Mesenchymal stem cell (in vitro differentiated cells and primary cell): ENCODE data around the gene SF3A1.

ENCODE experiments used
- DNase-seq: peaks from one replicate; pipeline ENCODE4 v3.0.0-alpha.2; 2013
- H2AFZ ChIP-seq: one replicate; pipeline ENCODE4 v1.6.1; 2013; ENCODE audit warnings: low read depth, mild to moderate bottlenecking, control low read depth, inconsistent platforms, low read length, moderate library complexity
- H2AK5ac ChIP-seq: 2 replicates; pipeline ENCODE4 v1.6.1; 2013; ENCODE audit warnings: low read length, moderate library complexity, mild to moderate bottlenecking, inconsistent platforms; ENCODE audit not compliant: severe bottlenecking
- H2BK120ac ChIP-seq: one replicate; pipeline ENCODE4 v1.6.1; 2013; ENCODE audit warnings: low read depth, mild to moderate bottlenecking, inconsistent platforms, low read length, moderate library complexity
- H2BK12ac ChIP-seq, 2 experiments: one replicate each; pipeline ENCODE4 v1.6.1; 2013; ENCODE audit warnings: inconsistent platforms in 2 of 2, low read length in 2 of 2, mild to moderate bottlenecking in 2 of 2, moderate library complexity in 2 of 2, control low read depth in 1 of 2
- H2BK15ac ChIP-seq: one replicate; pipeline ENCODE4 v1.6.1; 2013; ENCODE audit warnings: mild to moderate bottlenecking, low read depth, inconsistent platforms; ENCODE audit not compliant: poor library complexity, severe bottlenecking
- H2BK5ac ChIP-seq: 2 replicates; pipeline ENCODE4 v1.6.1; 2013; ENCODE audit warnings: low read depth, mild to moderate bottlenecking, low read length, control low read depth, inconsistent platforms; ENCODE audit not compliant: poor library complexity, severe bottlenecking
- H3K14ac ChIP-seq, 2 experiments: one replicate each; pipeline ENCODE4 v1.6.1; 2013; ENCODE audit warnings: inconsistent platforms in 2 of 2, low read length in 2 of 2, control low read depth in 1 of 2, mild to moderate bottlenecking in 1 of 2, moderate library complexity in 1 of 2
- H3K18ac ChIP-seq, 2 experiments: one replicate each; pipeline ENCODE4 v1.6.1; 2013; ENCODE audit warnings: inconsistent platforms in 2 of 2, low read length in 2 of 2, control low read depth in 1 of 2, low read depth in 1 of 2, mild to moderate bottlenecking in 1 of 2
- H3K23ac ChIP-seq, 2 experiments: one replicate each; pipeline ENCODE4 v1.6.1; 2013; ENCODE audit warnings: inconsistent platforms in 2 of 2, low read length in 2 of 2, mild to moderate bottlenecking in 2 of 2, moderate library complexity in 2 of 2, control low read depth in 1 of 2
- H3K27ac ChIP-seq: 2 replicates; pipeline ENCODE4 v1.5.1; 2013; ENCODE audit warnings: mild to moderate bottlenecking, moderate library complexity, low read length, control low read depth, inconsistent platforms; ENCODE audit not compliant: poor library complexity, severe bottlenecking
- H3K27me3 ChIP-seq, 2 experiments: 2 replicates each; pipeline versions ENCODE4 v1.6.1 to v1.7.0; 2013; ENCODE audit warnings: low read length in 2 of 2, mild to moderate bottlenecking in 2 of 2, moderate library complexity in 2 of 2, control low read depth in 1 of 2, inconsistent platforms in 1 of 2; ENCODE audit not compliant: control insufficient read depth in 1 of 2, insufficient read depth in 1 of 2
- H3K36me3 ChIP-seq, 2 experiments: 2 replicates each; pipeline versions ENCODE4 v1.6.1 to v1.7.0; 2013; ENCODE audit warnings: low read length in 2 of 2, control low read depth in 1 of 2, inconsistent platforms in 1 of 2, low read depth in 1 of 2, mild to moderate bottlenecking in 1 of 2; ENCODE audit not compliant: insufficient read depth in 2 of 2, control insufficient read depth in 1 of 2
- H3K4ac ChIP-seq, 2 experiments: one replicate each; pipeline ENCODE4 v1.6.1; 2013; ENCODE audit warnings: inconsistent platforms in 2 of 2, low read length in 2 of 2, mild to moderate bottlenecking in 2 of 2, moderate library complexity in 2 of 2, control low read depth in 1 of 2, low read depth in 1 of 2
- H3K4me1 ChIP-seq: 2 replicates; pipeline ENCODE4 v1.6.1; 2013; ENCODE audit warnings: low read depth, low read length, control low read depth; ENCODE audit not compliant: control insufficient read depth, insufficient read depth
- H3K4me2 ChIP-seq: 2 replicates; pipeline ENCODE4 v1.6.1; 2013; ENCODE audit warnings: low read length, mild to moderate bottlenecking, inconsistent platforms; ENCODE audit not compliant: poor library complexity, severe bottlenecking
- H3K4me3 ChIP-seq, 2 experiments: 2 replicates each; pipeline versions ENCODE4 v1.5.1 to v1.7.0; 2013; ENCODE audit warnings: low read length in 2 of 2, mild to moderate bottlenecking in 2 of 2, control low read depth in 1 of 2, low read depth in 1 of 2; ENCODE audit not compliant: insufficient read depth in 1 of 2
- H3K79me1 ChIP-seq: replicated peaks from 2 replicates; pipeline ENCODE4 v1.6.1; 2013; ENCODE audit warnings: mild to moderate bottlenecking, control low read depth, low read length, inconsistent platforms; ENCODE audit not compliant: poor library complexity, severe bottlenecking
- H3K9ac ChIP-seq: 2 replicates; pipeline ENCODE4 v1.7.0; 2013; ENCODE audit warnings: mild to moderate bottlenecking, low read length, moderate library complexity
- H3K9me3 ChIP-seq: 2 replicates; pipeline ENCODE4 v1.7.0; 2013; ENCODE audit warnings: mild to moderate bottlenecking, low read length; ENCODE audit not compliant: control insufficient read depth
- H4K8ac ChIP-seq: one replicate; pipeline ENCODE4 v1.6.1; 2013; ENCODE audit warnings: inconsistent platforms, mild to moderate bottlenecking, low read length, moderate library complexity
- H4K91ac ChIP-seq: one replicate; pipeline ENCODE4 v1.6.1; 2013; ENCODE audit warnings: mild to moderate bottlenecking, low read length, inconsistent platforms
- WGBS: methylation state at CpG from one replicate; pipeline ENCODE4 v1.1.7; 2013; ENCODE audit warnings: mixed read lengths; 5-methylcytosine and 5-hydroxymethylcytosine counted together

SF3A1 gene

GRCh38 chr22:30294830-30295229, 61.9 kb downstream of the SF3A1 start:
- Histone ChIP-seq H2BK5ac (no peak overlapping the region), H3K23ac (no peak overlapping the region), H3K27me3 (no peaks in the 10 kb centered on the region), H3K27ac (no peak overlapping the region), H3K36me3 (peaks cover 80 to 88% of the 10 kb centered on the region in 2 experiments), H4K8ac (no peak overlapping the region), H2AFZ (no peak overlapping the region), H4K91ac (no peak overlapping the region), H3K9ac (no peak overlapping the region), H3K18ac (no peak overlapping the region), H2BK12ac (no peak overlapping the region), H3K9me3 (no peaks in the 10 kb centered on the region), H3K79me1 (peaks cover 48% of the 10 kb centered on the region), H3K4me2 (no peak overlapping the region), H3K4ac (no peak overlapping the region), H2BK15ac (no peak overlapping the region), H3K4me3 (no peak overlapping the region), H2AK5ac (no peak overlapping the region), H3K4me1 (peaks cover 21% of the 10 kb centered on the region), H3K14ac (no peak overlapping the region), H2BK120ac (no peak overlapping the region)
- no peak for DNase-seq
- 96% methylated on average over 11 of the region's 11 CpGs for WGBS

DNA sequence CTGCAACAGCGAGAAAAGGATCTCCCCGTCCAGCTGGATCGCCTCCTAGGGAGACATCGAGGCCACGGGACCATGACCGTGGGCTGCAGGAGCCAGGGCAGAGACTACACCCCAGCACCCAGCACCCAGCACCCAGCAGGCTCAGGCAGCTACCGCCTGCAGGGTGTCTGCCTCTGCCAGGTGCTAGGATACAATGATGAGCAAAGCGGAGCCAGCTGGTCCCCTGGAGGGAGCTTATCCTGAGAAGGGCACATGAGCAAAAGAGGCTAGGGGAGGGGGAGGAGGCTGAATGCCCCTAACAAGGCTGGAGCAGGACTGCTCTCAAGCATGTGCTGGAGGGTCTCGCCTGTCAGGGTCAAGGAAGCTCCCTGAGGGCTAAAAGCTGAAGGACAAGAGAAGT, 62.6 kb downstream of the SF3A1 start:
- Histone ChIP-seq H3K14ac (no peak overlapping the region), H2BK5ac (no peak overlapping the region), H3K23ac (no peak overlapping the region), H2BK120ac (no peak overlapping the region), H3K9me3 (no peaks in the 10 kb centered on the region), H3K4me3 (no peak overlapping the region), H3K9ac (no peak overlapping the region), H3K27me3 (no peaks in the 10 kb centered on the region), H2BK15ac (no peak overlapping the region), H4K8ac (no peak overlapping the region), H2AK5ac (no peak overlapping the region), H4K91ac (no peak overlapping the region), H3K4ac (no peak overlapping the region), H3K79me1 (peaks cover 43% of the 10 kb centered on the region), H3K4me2 (no peak overlapping the region), H3K4me1 (peaks cover 22% of the 10 kb centered on the region), H3K18ac (no peak overlapping the region), H3K36me3 (peaks cover 75 to 81% of the 10 kb centered on the region in 2 experiments), H2BK12ac (no peak overlapping the region), H2AFZ (no peak overlapping the region), H3K27ac (no peak overlapping the region)
- whole genome bisulfite sequencing: 88% methylated on average over 9 of the region's 9 CpGs
- no peak for DNase-seq

- DNase-seq: no peak
- Histone ChIP-seq H3K4ac (no peak overlapping the region), H3K4me1 (peaks cover 26% of the 10 kb centered on the region), H3K14ac (no peak overlapping the region), H3K27me3 (no peaks in the 10 kb centered on the region), H4K91ac (no peak overlapping the region), H3K9me3 (no peaks in the 10 kb centered on the region), H2BK120ac (no peak overlapping the region), H3K4me3 (no peak overlapping the region), H3K23ac (no peak overlapping the region), H2AK5ac (no peak overlapping the region), H2BK12ac (no peak overlapping the region), H2BK15ac (no peak overlapping the region), H3K79me1 (peaks cover 34% of the 10 kb centered on the region), H3K9ac (no peak overlapping the region), H2BK5ac (no peak overlapping the region), H2AFZ (no peak overlapping the region), H4K8ac (no peak overlapping the region), H3K18ac (no peak overlapping the region), H3K36me3 (peaks cover 66 to 70% of the 10 kb centered on the region in 2 experiments), H3K4me2 (no peak overlapping the region), H3K27ac (no peak overlapping the region)
- 97% methylated on average over 7 of the region's 7 CpGs for WGBS
These were observed 63.7 kb downstream of the SF3A1 start for GRCh38 chr22:30293026-30293425.

- Histone ChIP-seq H2BK5ac (no peak overlapping the region), H3K23ac (no peak overlapping the region), H3K9me3 (no peaks in the 10 kb centered on the region), H2AFZ (no peak overlapping the region), H2BK15ac (no peak overlapping the region), H3K27me3 (no peaks in the 10 kb centered on the region), H3K4me1 (peaks cover 26% of the 10 kb centered on the region), H3K4ac (no peak overlapping the region), H2BK120ac (no peak overlapping the region), H2BK12ac (no peak overlapping the region), H3K18ac (no peak overlapping the region), H3K14ac (no peak overlapping the region), H3K27ac (no peak overlapping the region), H4K8ac (no peak overlapping the region), H3K4me3 (no peak overlapping the region), H3K36me3 (peaks cover 59 to 64% of the 10 kb centered on the region in 2 experiments), H4K91ac (no peak overlapping the region), H3K4me2 (no peak overlapping the region), H2AK5ac (no peak overlapping the region), H3K79me1 (peaks cover 29% of the 10 kb centered on the region), H3K9ac (no peak overlapping the region)
- WGBS: 94% methylated on average over 18 of the region's 18 CpGs
- no peak for DNase-seq
These were observed 64.4 kb downstream of the SF3A1 start for GRCh38 chr22:30292069-30292970.
